Aorta (tissue), 5 donors: ENCODE data around the gene RSRC1. TPM values are rescaled to one million over a fixed set of nuclear protein-coding genes. Genes with fewer than 3 reads are reported as not detected.

Experiments
- ATAC-seq: fragments of 200-7000 bp; cut with Tn5 transposase; one replicate; pipeline ENCODE4 v1.9.1; 2022; ENCODE audit warnings: moderate library complexity; ENCODE audit not compliant: low FRiP score
- DNase-seq, 2 donors: peaks; one replicate each; pipeline ENCODE4 v3.0.0-alpha.2; 2020
- H3K27ac ChIP-seq, 2 donors: one replicate each; pipeline ENCODE4 v1.5.1; 2013; ENCODE audit warnings: low read length in 2 of 2, mild to moderate bottlenecking in 2 of 2, moderate library complexity in 2 of 2, control low read depth in 1 of 2, inconsistent platforms in 1 of 2, low read depth in 1 of 2
- H3K27me3 ChIP-seq, 2 donors: one replicate each; pipeline ENCODE4 v1.6.1; 2013; ENCODE audit warnings: control low read depth in 1 of 2, low read length in 1 of 2, mild to moderate bottlenecking in 1 of 2, moderate library complexity in 1 of 2; ENCODE audit not compliant: insufficient read depth in 2 of 2, control insufficient read depth in 1 of 2
- H3K36me3 ChIP-seq, 2 donors: one replicate each; pipeline ENCODE4 v1.6.1; 2013; ENCODE audit warnings: control low read depth in 1 of 2, low read length in 1 of 2, mild to moderate bottlenecking in 1 of 2; ENCODE audit not compliant: insufficient read depth in 2 of 2, control insufficient read depth in 1 of 2
- H3K4me1 ChIP-seq, 2 donors: one replicate each; pipeline ENCODE4 v1.6.1; 2013; ENCODE audit warnings: low read length in 2 of 2, control low read depth in 1 of 2, mild to moderate bottlenecking in 1 of 2, moderate library complexity in 1 of 2; ENCODE audit not compliant: insufficient read depth in 2 of 2, control insufficient read depth in 1 of 2
- H3K4me3 ChIP-seq, 2 donors: one replicate each; pipeline ENCODE4 v1.5.1; 2013; ENCODE audit warnings: low read length in 2 of 2, control low read depth in 1 of 2, mild to moderate bottlenecking in 1 of 2
- H3K9me3 ChIP-seq: one replicate; pipeline ENCODE4 v1.6.1; 2013; ENCODE audit warnings: mild to moderate bottlenecking, low read length; ENCODE audit not compliant: control insufficient read depth
- WGBS, 2 donors: extraction: QIAGEN DNeasy Blood & Tissue Kit; methylation state at CpG; one replicate each; pipeline ENCODE4 v1.1.7; 2013; 5-methylcytosine and 5-hydroxymethylcytosine counted together
- intact Hi-C, 2 donors: fragments of 100-400 bp; cut with DNase I; formaldehyde crosslinking; loops; one replicate each; pipeline versions ENCODE4 v1.14.2 to v1.15.0; 2022
- polyA plus RNA-seq, 2 donors: library from polyadenylated mRNA; stranded (reverse); fragments of 200-250 nt; gene quantifications; one replicate each; pipeline ENCODE4 v1.2.3, GENCODE V29; 2013
- total RNA-seq, 2 donors: library from RNA; stranded (reverse); fragmentation: NEBNext Ultra II Directional; extraction: Animal tissue kit (Norgen Biotek cat#: 25700); gene quantifications; one replicate each; pipeline ENCODE4 v1.2.1, GENCODE V29; 2021
- donor health status: healthy with polysubstance abuse.
- donor health status: Bipolar disorder and iron deficiency.
- donor health status: DM: no; HTN: no; CAD: no.
- donor health status: DM: no; HTN: no; CAD: no.
- donor health status: DM: yes; HTN: yes; CAD: no.

Gene RSRC1
- total and polyA plus RNA-seq, 4 donors, result 17.3 to 39.4 (median 28.4) TPM

GRCh38 chr3:158519776-158520175 is 409.9 kb downstream of the RSRC1 start:
- DNase-seq, result no peak

GRCh38 chr3:158520433-158520832 is 410.5 kb downstream of the RSRC1 start:
- peaks cover 0 to 3% of the 10 kb centered on the region in 2 donors for H3K4me1 ChIP-seq
- intact Hi-C loops, result no loop called here
- no peaks in the 10 kb centered on the region for H3K36me3 ChIP-seq
- no peaks in the 10 kb centered on the region for H3K27me3 ChIP-seq
- H3K27ac ChIP-seq, result no peak overlapping the region
- ATAC-seq (no peak), DNase-seq (no peak)
- H3K9me3 ChIP-seq, result no peaks in the 10 kb centered on the region
- H3K4me3 ChIP-seq, result no peak overlapping the region

More at GRCh38 chr3:158519776-158520175, 409.9 kb downstream of the RSRC1 start:
- intact Hi-C loops, result no loop called here
- ATAC-seq, result no peak
- Histone ChIP-seq H3K9me3 (no peaks in the 10 kb centered on the region), H3K27ac (no peak overlapping the region), H3K36me3 (no peaks in the 10 kb centered on the region), H3K4me1 (peaks cover 0 to 3% of the 10 kb centered on the region in 2 donors), H3K4me3 (no peak overlapping the region), H3K27me3 (no peaks in the 10 kb centered on the region)
- WGBS, 2 donors, result 63 to 67% methylated on average over 1 of the region's 1 CpG

- Histone ChIP-seq H3K4me3 (no peak overlapping the region), H3K36me3 (no peaks in the 10 kb centered on the region), H3K9me3 (no peaks in the 10 kb centered on the region), H3K27me3 (no peaks in the 10 kb centered on the region), H3K4me1 (peaks cover 0 to 3% of the 10 kb centered on the region in 2 donors), H3K27ac (no peak overlapping the region)
- WGBS, 2 donors, result 13 to 20% methylated on average over 4 of the region's 4 CpGs
- intact Hi-C loops, result no loop called here
- no peak for DNase-seq
- ATAC-seq, result no peak
Observed at GRCh38 chr3:158522221-158523136, 412.6 kb downstream of the RSRC1 start.

GRCh38 chr3:158528076-158528674 is 418.3 kb downstream of the RSRC1 start:
- DNase-seq (no peak), ATAC-seq (no peak)
- 92 to 94% methylated on average over 7 of the region's 7 CpGs for WGBS, 2 donors
- Histone ChIP-seq H3K9me3 (no peaks in the 10 kb centered on the region), H3K27me3 (no peaks in the 10 kb centered on the region), H3K4me3 (no peak overlapping the region), H3K36me3 (no peaks in the 10 kb centered on the region), H3K27ac (no peak overlapping the region), H3K4me1 (no peaks in the 10 kb centered on the region)
- intact Hi-C loops, result no loop called here

DNA sequence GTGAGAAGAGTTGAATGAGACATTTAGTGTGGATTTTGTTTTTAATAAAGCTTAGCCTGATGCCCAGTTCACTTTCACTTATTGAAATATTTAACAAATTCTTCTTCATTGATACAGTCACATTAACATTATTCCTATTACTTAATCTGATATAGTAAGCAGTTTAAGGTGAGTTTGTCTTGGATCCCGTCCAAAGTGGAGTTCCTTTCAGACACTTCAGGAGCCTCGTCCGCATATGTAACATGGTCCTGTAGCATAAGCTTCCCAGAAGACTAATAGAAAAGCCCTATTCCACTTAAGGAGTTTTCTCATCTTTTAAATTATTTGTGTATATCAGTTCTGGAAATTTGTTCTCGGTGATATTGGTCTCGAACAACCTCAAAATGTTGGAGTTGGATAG is 421.4 kb downstream of the RSRC1 start:
- Histone ChIP-seq H3K4me3 (no peak overlapping the region), H3K27ac (no peak overlapping the region), H3K4me1 (no peaks in the 10 kb centered on the region), H3K9me3 (no peaks in the 10 kb centered on the region), H3K36me3 (no peaks in the 10 kb centered on the region), H3K27me3 (no peaks in the 10 kb centered on the region)
- no peak for DNase-seq
- ATAC-seq, result no peak
- intact Hi-C loops, result loop anchor here in 1 of 2 donors (10.0 kb wide), 1 partner anchor 917 kb away; no protein-coding TSS in a partner anchor
- 67 to 73% methylated on average over 5 of the region's 5 CpGs for WGBS, 2 donors

GRCh38 chr3:158532099-158532734 is 422.3 kb downstream of the RSRC1 start:
- Histone ChIP-seq H3K4me3 (no peak overlapping the region), H3K36me3 (no peaks in the 10 kb centered on the region), H3K27me3 (no peaks in the 10 kb centered on the region), H3K27ac (no peak overlapping the region), H3K9me3 (no peaks in the 10 kb centered on the region), H3K4me1 (no peaks in the 10 kb centered on the region)
- intact Hi-C loops, result loop anchor here in 1 of 2 donors (10.0 kb wide), 1 partner anchor 917 kb away; no protein-coding TSS in a partner anchor
- ATAC-seq (no peak), DNase-seq (no peak)

- no peaks in the 10 kb centered on the region for H3K27me3 ChIP-seq
- intact Hi-C loops, result loop anchor here in 1 of 2 donors (5.0 to 10.0 kb wide), 2 partner anchors 106 to 921 kb away; partner anchors contain the start of gene GFM1
- no peaks in the 10 kb centered on the region for H3K9me3 ChIP-seq
- no peaks in the 10 kb centered on the region for H3K4me1 ChIP-seq
- no peak for DNase-seq
- no peak for ATAC-seq
- 78 to 79% methylated on average over 2 of the region's 2 CpGs for whole genome bisulfite sequencing, 2 donors
- H3K4me3 ChIP-seq, result no peak overlapping the region
- H3K27ac ChIP-seq, result no peak overlapping the region
- H3K36me3 ChIP-seq, result no peaks in the 10 kb centered on the region
Observed at GRCh38 chr3:158535918-158536317, 426.0 kb downstream of the RSRC1 start.

DNA sequence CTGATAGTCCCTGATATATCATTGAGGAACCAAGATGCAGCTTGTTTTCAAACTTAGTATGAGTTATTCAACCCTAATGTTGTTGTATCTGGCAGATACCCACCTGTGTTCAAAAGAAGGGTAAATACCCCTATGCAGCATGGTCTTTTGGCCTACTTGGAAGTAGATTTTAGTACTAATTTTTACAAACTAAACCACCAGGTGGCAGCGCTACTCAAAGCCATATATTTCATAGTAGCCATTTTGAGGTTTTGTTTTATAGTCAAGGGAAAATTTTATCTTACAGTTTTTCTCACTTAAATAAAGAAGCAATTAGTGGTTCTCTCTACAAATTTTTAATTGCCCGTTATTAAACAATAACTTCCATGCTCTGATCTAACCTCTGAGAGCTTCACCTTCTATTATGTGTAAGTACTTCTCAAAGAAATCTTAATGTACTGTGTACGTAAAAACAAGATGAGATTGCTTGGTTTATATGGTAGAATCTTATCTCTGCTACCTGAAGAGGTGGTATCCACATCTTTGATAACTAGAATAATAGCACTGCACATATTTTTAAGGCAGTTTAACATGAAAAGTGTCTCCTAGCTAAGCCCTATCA is 429.6 kb downstream of the RSRC1 start:
- DNase-seq (peak in 1 of 2 donors; percentile 42), ATAC-seq (no peak)
- no peaks in the 10 kb centered on the region for H3K9me3 ChIP-seq
- no peak overlapping the region for H3K27ac ChIP-seq
- intact Hi-C loops, result loop anchor here in 1 of 2 donors (5.0 to 10.0 kb wide), 2 partner anchors 103 to 925 kb away; partner anchors contain the start of gene GFM1
- H3K4me3 ChIP-seq, result no peak overlapping the region
- 73 to 81% methylated on average over 3 of the region's 3 CpGs for WGBS, 2 donors
- no peaks in the 10 kb centered on the region for H3K4me1 ChIP-seq
- H3K36me3 ChIP-seq, result no peaks in the 10 kb centered on the region
- H3K27me3 ChIP-seq, result no peaks in the 10 kb centered on the region
